Chondrocyte (in vitro differentiated cells): Measurements from ENCODE around the gene ZNF786. TPM values are rescaled to one million over a fixed set of nuclear protein-coding genes. Genes with fewer than 3 reads are reported as not detected.

ENCODE experiments used
- DNase-seq: peaks from one replicate; pipeline ENCODE4 v3.0.0; 2021; ENCODE audit warnings: mixed read lengths, low spot score
- H3K27ac Mint-ChIP-seq: one replicate; pipeline ENCODE4 v1.8.0; 2021; ENCODE audit warnings: mild to moderate bottlenecking, moderate library complexity, mixed read lengths; ENCODE audit not compliant: unreplicated experiment
- H3K27me3 Mint-ChIP-seq: 2 replicates; pipeline ENCODE4 v1.8.0; 2021; ENCODE audit warnings: low read depth, mixed read lengths
- H3K36me3 Mint-ChIP-seq: 2 replicates; pipeline ENCODE4 v1.8.0; 2021; ENCODE audit warnings: low read depth, mixed read lengths
- H3K4me1 Mint-ChIP-seq: 2 replicates; pipeline ENCODE4 v1.8.0; 2021; ENCODE audit warnings: low read depth, mild to moderate bottlenecking, mixed read lengths
- H3K4me3 Mint-ChIP-seq: one replicate; pipeline ENCODE4 v1.8.0; 2021; ENCODE audit warnings: mild to moderate bottlenecking, moderate library complexity, mixed read lengths; ENCODE audit not compliant: unreplicated experiment
- H3K9me3 Mint-ChIP-seq: 2 replicates; pipeline ENCODE4 v1.8.0; 2021; ENCODE audit warnings: low read depth, mixed read lengths
- total RNA-seq: library from RNA; stranded (reverse); gene quantifications from 3 replicates; pipeline ENCODE4 v1.2.1, GENCODE V29; 2021
- TF ChIP-seq, protein P1 (sequence below): fragments of 200-600 bp; sonication (generic); IDR thresholded peaks from 2 replicates; pipeline ENCODE4 v1.5.0; 2021; ENCODE audit warnings: antibody characterized with exemption, mild to moderate bottlenecking, moderate library complexity

ZNF786 gene
- total RNA-seq, 1 donor from 2014 or later: 7.7 TPM

DNA sequence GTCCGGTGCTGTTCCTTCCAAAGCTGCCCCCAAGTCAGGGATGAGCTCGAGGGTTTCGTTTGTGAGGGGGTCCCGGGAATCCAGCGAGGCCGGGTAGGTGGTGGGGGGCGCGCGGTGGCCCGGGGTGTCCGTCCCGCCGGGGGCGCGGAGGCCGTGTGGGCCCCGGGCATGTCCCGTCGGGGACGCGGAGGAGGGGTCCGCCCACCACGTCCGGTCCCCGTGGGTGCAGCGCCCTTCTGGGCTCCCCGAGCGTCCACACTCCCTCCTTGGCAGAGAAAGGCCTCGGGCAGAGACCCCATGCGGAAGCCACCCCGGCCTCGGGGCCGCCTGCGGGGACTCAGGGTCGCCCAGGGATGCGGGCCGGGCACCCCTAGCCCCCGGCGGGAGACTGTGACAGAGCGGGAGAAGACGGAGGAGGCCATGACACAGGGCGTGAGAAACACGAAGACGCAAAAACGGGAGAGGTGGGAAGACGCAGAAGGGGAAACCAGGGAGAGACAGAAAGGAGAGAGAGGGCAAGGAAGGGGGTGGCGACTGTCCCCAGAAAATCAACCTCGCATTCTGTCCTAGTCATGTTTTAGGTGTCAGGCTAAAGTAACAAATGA is 36.2 kb upstream of the ZNF786 start:
- H3K4me3 Mint-ChIP-seq: peak overlapping the region; percentile 100
- H3K27me3 Mint-ChIP-seq: no peaks in the 10 kb centered on the region
- H3K9me3 Mint-ChIP-seq: peaks cover 6% of the 10 kb centered on the region

DNA sequence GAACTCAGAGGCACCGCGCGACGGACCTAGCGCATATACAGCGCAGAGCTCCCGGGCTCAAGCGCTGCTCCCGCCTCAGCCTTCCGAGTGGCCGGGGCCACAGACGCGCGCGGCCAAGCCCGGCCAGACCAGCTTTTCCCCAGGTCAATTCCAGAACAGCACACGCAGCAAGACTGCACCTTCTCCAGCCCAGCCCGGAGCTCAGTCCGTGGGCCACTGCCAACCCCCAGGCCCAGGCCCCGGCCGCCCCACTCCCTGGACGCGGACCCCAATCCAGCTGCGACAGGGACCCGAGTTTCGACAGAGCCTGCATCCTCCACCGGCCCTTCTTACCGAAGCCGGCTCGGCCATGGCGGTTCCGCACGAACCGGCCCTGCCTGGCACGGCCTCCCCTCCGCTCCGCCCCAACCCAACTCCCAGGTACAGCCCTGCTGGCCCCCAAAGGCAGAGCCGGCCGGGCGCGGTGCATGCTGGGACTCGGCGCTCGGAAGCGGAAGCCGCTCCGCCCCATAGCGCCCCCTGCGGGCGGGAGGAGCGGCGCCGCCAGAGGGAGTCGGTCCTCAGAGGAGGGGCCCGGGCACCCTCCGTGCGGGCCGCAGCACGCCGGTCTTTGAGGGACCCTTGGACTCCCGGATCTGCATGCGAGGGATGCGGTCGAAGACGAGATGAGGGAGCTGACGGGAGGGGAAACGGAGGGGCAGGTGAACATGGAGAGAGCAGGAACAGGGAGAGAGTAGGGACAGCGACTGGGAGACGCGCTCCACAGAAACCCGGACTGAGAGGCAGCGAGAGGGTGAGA is 35.5 kb upstream of the ZNF786 start, which contains the start of gene ZNF425:
Gene ZNF425 (minus strand): TSS at position 462 of the 799 bp plus-strand sequence. CDS start 111 bp downstream, at position 351.
- Mint-ChIP-seq H3K4me1 (peaks cover 23% of the 10 kb centered on the region), H3K36me3 (peaks cover 9% of the 10 kb centered on the region), H3K27me3 (no peaks in the 10 kb centered on the region), H3K27ac (peak within 1 kb of the TSS; percentile 100), H3K9me3 (peaks cover 6% of the 10 kb centered on the region), H3K4me3 (peak within 1 kb of the TSS; percentile 100)
- DNase-seq: peak; percentile 96
- TF ChIP-seq, protein P1, sequence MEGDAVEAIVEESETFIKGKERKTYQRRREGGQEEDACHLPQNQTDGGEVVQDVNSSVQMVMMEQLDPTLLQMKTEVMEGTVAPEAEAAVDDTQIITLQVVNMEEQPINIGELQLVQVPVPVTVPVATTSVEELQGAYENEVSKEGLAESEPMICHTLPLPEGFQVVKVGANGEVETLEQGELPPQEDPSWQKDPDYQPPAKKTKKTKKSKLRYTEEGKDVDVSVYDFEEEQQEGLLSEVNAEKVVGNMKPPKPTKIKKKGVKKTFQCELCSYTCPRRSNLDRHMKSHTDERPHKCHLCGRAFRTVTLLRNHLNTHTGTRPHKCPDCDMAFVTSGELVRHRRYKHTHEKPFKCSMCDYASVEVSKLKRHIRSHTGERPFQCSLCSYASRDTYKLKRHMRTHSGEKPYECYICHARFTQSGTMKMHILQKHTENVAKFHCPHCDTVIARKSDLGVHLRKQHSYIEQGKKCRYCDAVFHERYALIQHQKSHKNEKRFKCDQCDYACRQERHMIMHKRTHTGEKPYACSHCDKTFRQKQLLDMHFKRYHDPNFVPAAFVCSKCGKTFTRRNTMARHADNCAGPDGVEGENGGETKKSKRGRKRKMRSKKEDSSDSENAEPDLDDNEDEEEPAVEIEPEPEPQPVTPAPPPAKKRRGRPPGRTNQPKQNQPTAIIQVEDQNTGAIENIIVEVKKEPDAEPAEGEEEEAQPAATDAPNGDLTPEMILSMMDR: peak; percentile 96

More for the DNA sequence above, 36.2 kb upstream of the ZNF786 start:
- Mint-ChIP-seq H3K36me3 (peaks cover 9% of the 10 kb centered on the region), H3K27ac (peak overlapping the region; percentile 100), H3K4me1 (peaks cover 23% of the 10 kb centered on the region)
- TF ChIP-seq, protein P1: no peak
- DNase-seq: no peak

DNA sequence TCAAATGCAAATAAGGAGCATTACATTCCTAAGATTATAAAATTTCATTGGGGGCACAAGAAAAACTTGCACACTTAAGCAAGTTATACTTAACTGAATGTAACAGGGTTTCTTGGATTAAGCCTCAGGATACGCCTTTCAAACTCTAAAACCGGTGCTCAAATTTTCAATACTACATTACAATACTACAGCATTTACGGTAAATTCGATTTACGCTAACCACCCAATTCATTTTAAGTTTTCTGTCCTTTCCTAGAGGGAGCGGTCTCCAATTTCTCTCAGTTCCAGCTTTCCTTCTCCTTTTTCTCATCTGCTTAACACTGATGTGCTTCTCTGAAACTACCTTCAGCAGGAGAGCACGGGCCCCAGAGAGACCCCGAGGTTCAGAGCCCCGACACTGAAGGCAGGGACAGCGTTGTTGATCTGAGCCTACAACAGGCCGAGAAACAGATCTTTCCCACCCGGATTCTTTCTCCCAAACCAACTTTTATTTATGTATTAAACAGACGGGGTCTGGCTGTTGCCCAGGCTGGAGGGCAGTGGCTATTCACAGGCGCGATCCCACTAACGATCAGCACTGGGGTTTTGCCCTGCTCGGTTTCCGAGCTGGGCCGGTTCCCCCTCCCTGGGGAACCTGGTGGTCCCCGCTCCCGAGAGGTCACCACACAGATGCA is 34.8 kb upstream of the ZNF786 start:
- Mint-ChIP-seq H3K9me3 (no peaks in the 10 kb centered on the region), H3K27ac (peak overlapping the region; percentile 100), H3K4me3 (peak overlapping the region; percentile 100), H3K4me1 (peaks cover 23% of the 10 kb centered on the region), H3K36me3 (peaks cover 3% of the 10 kb centered on the region), H3K27me3 (no peaks in the 10 kb centered on the region)
- TF ChIP-seq, protein P1: no peak
- DNase-seq: no peak

DNA sequence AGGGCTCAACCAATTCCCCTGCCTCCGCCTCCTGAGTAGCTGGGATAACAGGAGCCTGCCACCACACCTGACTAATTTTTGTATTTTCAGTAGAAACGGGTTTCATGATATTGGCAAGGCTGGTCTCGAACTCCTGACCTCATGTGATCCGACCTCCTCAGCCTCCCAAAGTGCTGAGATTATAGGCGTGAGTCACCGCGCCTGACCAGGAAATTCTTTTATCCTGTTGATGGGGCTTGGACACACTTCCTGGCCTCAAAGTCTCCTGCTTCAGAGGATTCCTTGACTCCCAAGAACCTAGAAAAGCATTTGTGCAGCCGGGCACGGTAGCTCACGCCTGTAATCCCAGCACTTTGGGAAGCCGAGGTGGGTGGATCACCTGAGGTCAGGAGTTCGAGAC is 19.5 kb upstream of the ZNF786 start:
- Mint-ChIP-seq H3K36me3 (peaks cover 2% of the 10 kb centered on the region), H3K4me3 (no peak overlapping the region), H3K9me3 (no peaks in the 10 kb centered on the region), H3K27me3 (no peaks in the 10 kb centered on the region), H3K4me1 (no peaks in the 10 kb centered on the region), H3K27ac (no peak overlapping the region)
- no peak for DNase-seq
- TF ChIP-seq, protein P1: no peak

DNA sequence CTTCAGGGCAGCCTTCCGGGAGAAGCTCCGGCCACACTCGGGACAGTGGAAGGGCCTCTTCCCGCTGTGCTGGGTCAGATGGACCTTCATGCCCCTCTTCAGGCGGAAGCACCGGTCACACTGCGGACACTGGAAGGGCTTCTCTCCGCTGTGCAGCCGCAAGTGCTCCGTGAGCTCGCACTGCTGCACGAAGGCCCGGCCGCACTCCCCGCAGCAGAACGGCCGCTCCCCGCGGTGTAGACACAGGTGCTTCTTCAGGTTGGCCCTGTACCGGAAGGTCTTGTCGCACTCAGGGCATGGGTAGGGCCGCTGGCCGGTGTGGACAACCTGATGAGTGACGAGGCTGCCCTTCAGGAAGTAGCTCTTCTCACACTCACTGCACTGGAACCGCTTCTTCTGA is 14.2 kb upstream of the ZNF786 start:
- DNase-seq: no peak
- Mint-ChIP-seq H3K27ac (no peak overlapping the region), H3K4me1 (peaks cover 6% of the 10 kb centered on the region), H3K9me3 (no peaks in the 10 kb centered on the region), H3K36me3 (peaks cover 4% of the 10 kb centered on the region), H3K27me3 (no peaks in the 10 kb centered on the region), H3K4me3 (no peak overlapping the region)
- TF ChIP-seq, protein P1: no peak
